ENCODE measurements around the gene FAM171A2.

GRCh38 chr17:44351961-44352827 is 11.5 kb downstream of the FAM171A2 start:
- TF ChIP-seq CTCF (conservative IDR thresholded peaks at IDR 0.05 in 1 of 2, IDR thresholded peaks at IDR 0.05 in 1 of 2; ENCODE audit: low read depth in 1 of 2, low read length in 2 of 2) (no peak), EZH2 (IDR thresholded peaks at IDR 0.05; ENCODE audit: low read length, missing control alignments) (no peak)

Data from fibroblast of lung (primary cell).